ENCODE data around the gene TMEM52. TPM values are rescaled to one million over a fixed set of nuclear protein-coding genes. Genes with fewer than 3 reads are reported as not detected.

Gene TMEM52
- total RNA-seq, 3 donors from 2014 or later (not counting 1 experiment from before 2014, with no cell fraction given), result 0.41 TPM; not detected in 2

DNA sequence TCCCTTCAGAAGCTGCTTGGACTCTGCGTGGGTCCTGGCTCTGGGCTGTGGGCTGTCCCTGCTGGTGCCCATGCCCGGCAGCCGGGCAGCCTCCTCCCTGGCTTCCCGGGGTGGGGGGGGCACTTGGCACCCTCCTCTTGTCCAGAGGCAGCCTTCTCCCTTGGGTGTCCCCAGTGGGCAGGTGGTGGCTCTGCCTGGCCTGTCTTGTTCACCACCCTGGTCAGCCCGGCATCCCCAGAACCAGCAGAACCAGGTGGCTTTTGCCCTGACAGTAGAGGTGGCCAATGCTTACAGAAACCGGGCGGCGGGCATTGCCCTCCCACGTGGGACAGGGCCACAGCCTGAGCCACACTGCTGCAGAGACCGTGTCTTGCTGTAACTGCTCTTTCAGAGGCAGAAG lies 46.5 kb upstream of the TMEM52 start:
- Mint-ChIP-seq H3K27ac (no peak overlapping the region), H3K4me3 (no peak overlapping the region), H3K4me1 (no peaks in the 10 kb centered on the region), H3K9me3 (no peaks in the 10 kb centered on the region), H3K36me3 (no peaks in the 10 kb centered on the region), H3K27me3 (ENCODE audit: low read depth in 2 of 2) (peaks cover 15 to 16% of the 10 kb centered on the region in 2 donors)
- Histone ChIP-seq H3K27me3 (ENCODE audit: control insufficient read depth, insufficient read depth, low read length) (no peaks in the 10 kb centered on the region), H3K27ac (ENCODE audit: low read length) (no peak overlapping the region), H3K4me3 (ENCODE audit: low read length) (no peak overlapping the region), H3K9me3 (ENCODE audit: control insufficient read depth, insufficient read depth, low read length) (no peaks in the 10 kb centered on the region), H3K4me1 (ENCODE audit: control insufficient read depth, insufficient read depth, low read length) (no peaks in the 10 kb centered on the region), H3K36me3 (ENCODE audit: control insufficient read depth, insufficient read depth, low read length) (no peaks in the 10 kb centered on the region)
- 81% methylated on average over 10 of the region's 10 CpGs for WGBS (ENCODE audit: insufficient coverage)
- intact Hi-C loops (cut with micrococcal nuclease), result no loop called here
- no peak for ATAC-seq
- DNase-seq, result no peak
- TF ChIP-seq, protein P1, sequence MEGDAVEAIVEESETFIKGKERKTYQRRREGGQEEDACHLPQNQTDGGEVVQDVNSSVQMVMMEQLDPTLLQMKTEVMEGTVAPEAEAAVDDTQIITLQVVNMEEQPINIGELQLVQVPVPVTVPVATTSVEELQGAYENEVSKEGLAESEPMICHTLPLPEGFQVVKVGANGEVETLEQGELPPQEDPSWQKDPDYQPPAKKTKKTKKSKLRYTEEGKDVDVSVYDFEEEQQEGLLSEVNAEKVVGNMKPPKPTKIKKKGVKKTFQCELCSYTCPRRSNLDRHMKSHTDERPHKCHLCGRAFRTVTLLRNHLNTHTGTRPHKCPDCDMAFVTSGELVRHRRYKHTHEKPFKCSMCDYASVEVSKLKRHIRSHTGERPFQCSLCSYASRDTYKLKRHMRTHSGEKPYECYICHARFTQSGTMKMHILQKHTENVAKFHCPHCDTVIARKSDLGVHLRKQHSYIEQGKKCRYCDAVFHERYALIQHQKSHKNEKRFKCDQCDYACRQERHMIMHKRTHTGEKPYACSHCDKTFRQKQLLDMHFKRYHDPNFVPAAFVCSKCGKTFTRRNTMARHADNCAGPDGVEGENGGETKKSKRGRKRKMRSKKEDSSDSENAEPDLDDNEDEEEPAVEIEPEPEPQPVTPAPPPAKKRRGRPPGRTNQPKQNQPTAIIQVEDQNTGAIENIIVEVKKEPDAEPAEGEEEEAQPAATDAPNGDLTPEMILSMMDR (IDR thresholded peaks at IDR 0.05), result no peak

DNA sequence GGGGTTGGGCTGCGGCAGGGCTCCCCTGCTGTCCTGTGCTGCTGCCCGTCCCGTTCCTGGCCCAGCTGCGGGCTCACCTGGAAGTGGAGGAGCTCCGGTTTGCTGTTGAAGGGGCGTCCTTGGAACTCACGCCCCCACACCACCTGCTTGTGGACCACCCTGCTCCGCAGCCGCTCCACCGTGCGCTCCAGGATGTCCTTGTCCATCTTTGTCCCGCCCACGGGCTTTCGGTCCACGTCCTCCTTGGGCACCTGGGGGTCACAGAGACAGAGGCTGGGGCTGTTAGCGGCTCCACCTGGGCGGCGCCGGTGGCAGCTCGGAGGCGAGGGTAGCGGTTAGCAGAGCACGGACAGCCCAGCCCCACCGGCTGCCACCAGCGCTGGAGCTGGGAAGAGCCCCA lies 45.7 kb upstream of the TMEM52 start:
- TF ChIP-seq, protein P1 (IDR thresholded peaks at IDR 0.05), result no peak
- no peak overlapping the region for H3K27ac Mint-ChIP-seq
- no peak overlapping the region for H3K4me3 Mint-ChIP-seq
- intact Hi-C loops (cut with micrococcal nuclease), result no loop called here
- WGBS (ENCODE audit: insufficient coverage), result 84% methylated on average over 25 of the region's 25 CpGs
- no peak overlapping the region for H3K4me3 ChIP-seq (ENCODE audit: low read length)
- H3K36me3 Mint-ChIP-seq, result no peaks in the 10 kb centered on the region
- H3K27me3 ChIP-seq (ENCODE audit: control insufficient read depth, insufficient read depth, low read length), result no peaks in the 10 kb centered on the region
- H3K27ac ChIP-seq (ENCODE audit: low read length), result no peak overlapping the region
- peaks cover 17 to 20% of the 10 kb centered on the region in 2 donors for H3K27me3 Mint-ChIP-seq (ENCODE audit: low read depth in 2 of 2)
- H3K9me3 ChIP-seq (ENCODE audit: control insufficient read depth, insufficient read depth, low read length), result no peaks in the 10 kb centered on the region
- H3K4me1 ChIP-seq (ENCODE audit: control insufficient read depth, insufficient read depth, low read length), result no peaks in the 10 kb centered on the region
- H3K4me1 Mint-ChIP-seq, result no peaks in the 10 kb centered on the region
- DNase-seq (no peak), ATAC-seq (no peak)
- H3K36me3 ChIP-seq (ENCODE audit: control insufficient read depth, insufficient read depth, low read length), result no peaks in the 10 kb centered on the region
- no peaks in the 10 kb centered on the region for H3K9me3 Mint-ChIP-seq

DNA sequence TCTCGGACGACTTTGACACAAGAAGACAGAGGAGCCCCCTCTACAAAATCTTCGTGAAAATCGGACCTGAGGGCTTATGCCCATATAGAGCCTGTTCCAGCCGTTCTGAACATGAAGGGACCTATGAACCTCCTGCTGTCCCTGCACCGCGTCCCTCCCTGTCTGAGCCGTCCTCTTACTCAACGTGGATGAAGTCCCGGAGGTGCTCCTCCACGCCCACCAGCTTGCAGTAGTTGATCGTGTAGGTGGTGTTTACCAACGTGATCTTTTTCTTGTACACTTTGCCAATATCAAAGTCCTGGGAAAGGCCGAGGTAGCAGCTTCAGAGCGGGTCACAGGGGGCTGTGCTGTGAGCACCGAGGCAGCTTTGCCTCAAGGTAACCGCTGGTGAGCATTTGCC lies 44.5 kb upstream of the TMEM52 start:
- ATAC-seq (no peak), DNase-seq (no peak)
- 86% methylated on average over 17 of the region's 17 CpGs for WGBS (ENCODE audit: insufficient coverage)
- TF ChIP-seq, protein P1 (IDR thresholded peaks at IDR 0.05), result no peak
- intact Hi-C loops (cut with micrococcal nuclease), result no loop called here
- Histone ChIP-seq H3K36me3 (ENCODE audit: control insufficient read depth, insufficient read depth, low read length) (no peaks in the 10 kb centered on the region), H3K27me3 (ENCODE audit: control insufficient read depth, insufficient read depth, low read length) (no peaks in the 10 kb centered on the region), H3K4me1 (ENCODE audit: control insufficient read depth, insufficient read depth, low read length) (no peaks in the 10 kb centered on the region), H3K9me3 (ENCODE audit: control insufficient read depth, insufficient read depth, low read length) (no peaks in the 10 kb centered on the region), H3K27ac (ENCODE audit: low read length) (no peak overlapping the region), H3K4me3 (ENCODE audit: low read length) (no peak overlapping the region)
- Mint-ChIP-seq H3K4me3 (no peak overlapping the region), H3K9me3 (no peaks in the 10 kb centered on the region), H3K4me1 (no peaks in the 10 kb centered on the region), H3K27me3 (ENCODE audit: low read depth in 2 of 2) (peaks cover 17 to 20% of the 10 kb centered on the region in 2 donors), H3K36me3 (no peaks in the 10 kb centered on the region), H3K27ac (no peak overlapping the region)

DNA sequence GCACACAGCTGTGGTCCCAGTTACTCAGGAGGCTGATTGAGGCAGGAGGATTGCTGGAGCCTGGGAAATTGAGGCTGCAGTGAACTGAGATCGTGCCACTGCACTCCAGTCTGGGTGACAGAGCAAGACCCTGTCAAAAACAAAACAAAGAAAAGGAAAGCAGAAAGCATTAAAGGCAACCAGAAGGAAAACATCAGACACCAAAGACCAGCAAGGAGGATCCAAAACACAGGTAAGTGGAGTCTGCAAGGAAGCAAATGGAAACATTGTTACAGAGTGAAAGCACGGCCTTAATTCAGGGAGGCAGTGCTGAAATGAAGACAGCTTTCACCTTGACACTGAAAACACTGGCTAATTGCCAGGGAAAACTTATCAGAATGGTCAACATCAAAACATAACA lies 43.7 kb upstream of the TMEM52 start:
- no peak for DNase-seq
- H3K36me3 Mint-ChIP-seq, result no peaks in the 10 kb centered on the region
- H3K27ac Mint-ChIP-seq, result no peak overlapping the region
- H3K4me3 ChIP-seq (ENCODE audit: low read length), result no peak overlapping the region
- H3K27ac ChIP-seq (ENCODE audit: low read length), result no peak overlapping the region
- H3K9me3 ChIP-seq (ENCODE audit: control insufficient read depth, insufficient read depth, low read length), result no peaks in the 10 kb centered on the region
- no peak overlapping the region for H3K4me3 Mint-ChIP-seq
- intact Hi-C loops (cut with micrococcal nuclease), result no loop called here
- H3K36me3 ChIP-seq (ENCODE audit: control insufficient read depth, insufficient read depth, low read length), result no peaks in the 10 kb centered on the region
- ATAC-seq, result no peak
- no peaks in the 10 kb centered on the region for H3K4me1 Mint-ChIP-seq
- 90% methylated on average over 2 of the region's 2 CpGs for WGBS (ENCODE audit: insufficient coverage)
- TF ChIP-seq, protein P1 (IDR thresholded peaks at IDR 0.05), result no peak
- H3K27me3 Mint-ChIP-seq (ENCODE audit: low read depth in 2 of 2), result peaks cover 19 to 20% of the 10 kb centered on the region in 2 donors
- H3K9me3 Mint-ChIP-seq, result no peaks in the 10 kb centered on the region
- no peaks in the 10 kb centered on the region for H3K27me3 ChIP-seq (ENCODE audit: control insufficient read depth, insufficient read depth, low read length)
- no peaks in the 10 kb centered on the region for H3K4me1 ChIP-seq (ENCODE audit: control insufficient read depth, insufficient read depth, low read length)

Data from natural killer cell (primary cell).